ENCODE results near the gene NTRK2.

- TF ChIP-seq CTCF (IDR thresholded peaks at IDR 0.05 in 4 of 5, conservative IDR thresholded peaks at IDR 0.05 in 1 of 5) (no peak), POLR2A (IDR thresholded peaks at IDR 0.05) (no peak)
Measured at GRCh38 chr9:84893419-84894128, 224.0 kb downstream of the NTRK2 start.
